ENCODE measurements around the gene RNF151. TPM values are rescaled to one million over a fixed set of nuclear protein-coding genes. Genes with fewer than 3 reads are reported as not detected.

Gene RNF151
- total RNA-seq, 1 donor from 2014 or later, result not detected

- TF ChIP-seq EZH2 (IDR thresholded peaks at IDR 0.05; ENCODE audit: insufficient read depth, low read length), result no peak
- TF ChIP-seq CTCF (IDR thresholded peaks at IDR 0.05; ENCODE audit: insufficient read depth, low read depth, low read length), result no peak
- peak within 1 kb of the TSS; percentile 83 for H3K9ac ChIP-seq (ENCODE audit: low read length)
- H3K4me3 ChIP-seq (ENCODE audit: insufficient read depth, low read depth, low read length), result peak within 1 kb of the TSS; percentile 68
- H3K9me3 Mint-ChIP-seq (ENCODE audit: unreplicated experiment), result no peaks in the 10 kb centered on the region
- H3K36me3 ChIP-seq (ENCODE audit: insufficient read depth, low read length), result peaks cover 5% of the 10 kb centered on the region
- H2AFZ ChIP-seq (ENCODE audit: low read depth, low read length), result peak within 1 kb of the TSS; percentile 73
- peaks cover 2% of the 10 kb centered on the region for H3K36me3 Mint-ChIP-seq (ENCODE audit: low read depth, unreplicated experiment)
- FAIRE-seq, result no peak
- peaks cover 15% of the 10 kb centered on the region for H3K4me1 ChIP-seq (ENCODE audit: insufficient read depth, low read length)
- peaks cover 33% of the 10 kb centered on the region for H3K27me3 ChIP-seq (ENCODE audit: insufficient read depth, low read length)
- DNase-seq (ENCODE audit: low read depth), result peak; percentile 79
- peaks cover 48% of the 10 kb centered on the region for H4K20me1 ChIP-seq (ENCODE audit: insufficient read depth, low read length)
- H3K27ac ChIP-seq (ENCODE audit: low read depth, low read length), result no peak within 1 kb of the TSS
- H3K27ac Mint-ChIP-seq (ENCODE audit: unreplicated experiment), result peak within 1 kb of the TSS; percentile 92
- H3K27me3 Mint-ChIP-seq (ENCODE audit: low read depth, unreplicated experiment), result peaks cover 23% of the 10 kb centered on the region
- peaks cover 2% of the 10 kb centered on the region for H3K4me1 Mint-ChIP-seq (ENCODE audit: low read depth, unreplicated experiment)
- no peaks in the 10 kb centered on the region for H3K9me3 ChIP-seq (ENCODE audit: insufficient read depth, low read depth, low read length)
- peaks cover 16% of the 10 kb centered on the region for H3K79me2 ChIP-seq (ENCODE audit: insufficient read depth, low read length)
- H3K4me2 ChIP-seq (ENCODE audit: low read length), result peak within 1 kb of the TSS; percentile 91
- H3K4me3 Mint-ChIP-seq (ENCODE audit: unreplicated experiment), result peak within 1 kb of the TSS; percentile 86
Observed at GRCh38 chr16:1983544-1984346, 17.1 kb downstream of the RNF151 start, which contains the start of gene GFER. TSS of gene GFER (plus strand) at chr16:1984193. CDS start at chr16:1984219, 26 bp downstream.

- Histone ChIP-seq H3K36me3 (ENCODE audit: insufficient read depth, low read length) (peaks cover 5% of the 10 kb centered on the region), H2AFZ (ENCODE audit: low read depth, low read length) (peak overlapping the region; percentile 60), H3K9me3 (ENCODE audit: insufficient read depth, low read depth, low read length) (no peaks in the 10 kb centered on the region), H3K4me1 (ENCODE audit: insufficient read depth, low read length) (peaks cover 15% of the 10 kb centered on the region), H3K4me2 (ENCODE audit: low read length) (peak overlapping the region; percentile 91), H4K20me1 (ENCODE audit: insufficient read depth, low read length) (peaks cover 45% of the 10 kb centered on the region), H3K27me3 (ENCODE audit: insufficient read depth, low read length) (peaks cover 40% of the 10 kb centered on the region), H3K9ac (ENCODE audit: low read length) (peak overlapping the region; percentile 83), H3K4me3 (ENCODE audit: insufficient read depth, low read depth, low read length) (peak overlapping the region; percentile 68), H3K27ac (ENCODE audit: low read depth, low read length) (no peak overlapping the region), H3K79me2 (ENCODE audit: insufficient read depth, low read length) (peaks cover 16% of the 10 kb centered on the region)
- no peak for FAIRE-seq
- Mint-ChIP-seq H3K4me3 (ENCODE audit: unreplicated experiment) (peak overlapping the region; percentile 86), H3K27me3 (ENCODE audit: low read depth, unreplicated experiment) (peaks cover 29% of the 10 kb centered on the region), H3K9me3 (ENCODE audit: unreplicated experiment) (no peaks in the 10 kb centered on the region), H3K27ac (ENCODE audit: unreplicated experiment) (peak overlapping the region; percentile 58), H3K4me1 (ENCODE audit: low read depth, unreplicated experiment) (peaks cover 2% of the 10 kb centered on the region), H3K36me3 (ENCODE audit: low read depth, unreplicated experiment) (peaks cover 2% of the 10 kb centered on the region)
- DNase-seq (ENCODE audit: low read depth), result peak; percentile 10
- TF ChIP-seq CTCF (IDR thresholded peaks at IDR 0.05; ENCODE audit: insufficient read depth, low read depth, low read length), result no peak
Observed at GRCh38 chr16:1984347-1985225, 17.9 kb downstream of the RNF151 start.

All from astrocyte (in vitro differentiated cells and primary cell).